Neural cell (in vitro differentiated cells): Measurements from ENCODE around the gene PERCC1. TPM values are rescaled to one million over a fixed set of nuclear protein-coding genes. Genes with fewer than 3 reads are reported as not detected.

Source experiments
- H2AFZ ChIP-seq: fragments of 200-600, 300-800 bp; sonication (generic), shearing (Covaris generic); 2 replicates; pipeline ENCODE4 v1.6.0; 2014; ENCODE audit warnings: low read depth, mild to moderate bottlenecking, antibody characterized with exemption, low read length, moderate library complexity
- H3F3A ChIP-seq: fragments of 200-600 bp; shearing (Covaris generic); 2 replicates; pipeline ENCODE4 v1.6.1; 2016; ENCODE audit warnings: mild to moderate bottlenecking, moderate library complexity, mixed read lengths, antibody characterized with exemption, low read length; ENCODE audit not compliant: insufficient read depth, poor library complexity, severe bottlenecking
- H3K27ac ChIP-seq: fragments of 200-600, 300-800 bp; sonication (generic), shearing (Covaris generic); 2 replicates; pipeline ENCODE4 v1.5.1; 2014; ENCODE audit warnings: mild to moderate bottlenecking, low read length, moderate library complexity
- H3K27me3 ChIP-seq: fragments of 300-800, 200-600 bp; sonication (generic), shearing (Covaris generic); 2 replicates; pipeline ENCODE4 v1.6.0; 2014; ENCODE audit warnings: mild to moderate bottlenecking, low read depth, low read length, moderate library complexity; ENCODE audit not compliant: insufficient read depth
- H3K36me3 ChIP-seq: fragments of 300-800, 200-600 bp; sonication (generic), shearing (Covaris generic); 2 replicates; pipeline ENCODE4 v1.5.1; 2014; ENCODE audit warnings: mild to moderate bottlenecking, antibody characterized with exemption, low read length, moderate library complexity; ENCODE audit not compliant: insufficient read depth
- H3K4me2 ChIP-seq: fragments of 300-800, 200-600 bp; sonication (generic), shearing (Covaris generic); 2 replicates; pipeline ENCODE4 v1.6.0; 2014; ENCODE audit warnings: mild to moderate bottlenecking, low read length
- H3K4me3 ChIP-seq: fragments of 300-800, 200-600 bp; sonication (generic), shearing (Covaris generic); 2 replicates; pipeline ENCODE4 v1.5.1; 2014; ENCODE audit warnings: mild to moderate bottlenecking, low read length, moderate library complexity
- H3K79me2 ChIP-seq: fragments of 200-600 bp; shearing (Covaris generic); replicated peaks from 2 replicates; pipeline ENCODE4 v1.6.0; 2014; ENCODE audit warnings: mild to moderate bottlenecking, low read length, moderate library complexity; ENCODE audit not compliant: insufficient read depth
- H3K9ac ChIP-seq: fragments of 300-800, 200-600 bp; sonication (generic), shearing (Covaris generic); 2 replicates; pipeline ENCODE4 v1.6.1; 2016; ENCODE audit warnings: mild to moderate bottlenecking, low read length, mixed read lengths
- H3K9me2 ChIP-seq: fragments of 200-600 bp; shearing (Covaris generic); 2 replicates; pipeline ENCODE4 v1.6.1; 2016; ENCODE audit warnings: mild to moderate bottlenecking, low read length, mixed read lengths; ENCODE audit not compliant: insufficient read depth
- H3K9me3 ChIP-seq: fragments of 200-600, 300-800 bp; sonication (generic), shearing (Covaris generic); 2 replicates; pipeline ENCODE4 v1.6.1; 2016; ENCODE audit warnings: mild to moderate bottlenecking, mixed run types, low read length, moderate library complexity, mixed read lengths
- H4K20me1 ChIP-seq: fragments of 200-600 bp; shearing (Covaris generic); 2 replicates; pipeline ENCODE4 v1.6.1; 2016; ENCODE audit warnings: mild to moderate bottlenecking, mixed run types; ENCODE audit not compliant: insufficient read depth
- EP300 ChIP-seq: fragments of 450-650 bp; conservative IDR thresholded peaks from 2 replicates; pipeline ENCODE4 v1.6.1; 2014; ENCODE audit warnings: antibody characterized with exemption, mild to moderate bottlenecking, moderate library complexity; ENCODE audit not compliant: poor library complexity, severe bottlenecking
- EZH2 ChIP-seq: fragments of 200-600, 300-800 bp; shearing (Covaris generic), sonication (generic); IDR thresholded peaks from 2 replicates; pipeline ENCODE4 v1.6.1; 2014; ENCODE audit warnings: antibody characterized with exemption, low read length, borderline replicate concordance, mild to moderate bottlenecking; ENCODE audit not compliant: insufficient read depth, poor library complexity, severe bottlenecking
- MXI1 ChIP-seq: fragments of 450-650 bp; conservative IDR thresholded peaks from 2 replicates; pipeline ENCODE4 v1.6.1; 2014; ENCODE audit warnings: antibody characterized with exemption, mild to moderate bottlenecking; ENCODE audit not compliant: poor library complexity, severe bottlenecking
- POLR2AphosphoS5 ChIP-seq: IDR thresholded peaks from 2 replicates; pipeline ENCODE4 v1.6.1; 2012
- RAD21 ChIP-seq: fragments of 450-650 bp; conservative IDR thresholded peaks from 2 replicates; pipeline ENCODE4 v1.6.1; 2014; ENCODE audit warnings: antibody characterized with exemption, mild to moderate bottlenecking, moderate library complexity
- REST ChIP-seq: IDR thresholded peaks from 2 replicates; pipeline ENCODE4 v1.6.1; 2012; ENCODE audit warnings: borderline replicate concordance
- SMC3 ChIP-seq: fragments of 450-650 bp; conservative IDR thresholded peaks from 2 replicates; pipeline ENCODE4 v1.6.1; 2014; ENCODE audit warnings: antibody characterized with exemption, mild to moderate bottlenecking, moderate library complexity; ENCODE audit not compliant: poor library complexity
- TAF1 ChIP-seq: IDR thresholded peaks from 2 replicates; pipeline ENCODE4 v1.6.1; 2012; ENCODE audit warnings: low read depth
- polyA plus RNA-seq: library from polyadenylated mRNA; depleted of rRNA; stranded (reverse); fragments of >200 nt; gene quantifications from 2 replicates; pipeline ENCODE4 v1.2.3, GENCODE V29; 2014
- TF ChIP-seq, protein P1 (sequence below): fragments of 450-650 bp; IDR thresholded peaks from 2 replicates; pipeline ENCODE4 v1.5.1; 2014; ENCODE audit warnings: antibody characterized with exemption, mild to moderate bottlenecking, moderate library complexity; ENCODE audit not compliant: poor library complexity, severe bottlenecking

The PERCC1 gene
- polyA plus RNA-seq, 1 donor from 2014 or later = not detected

DNA sequence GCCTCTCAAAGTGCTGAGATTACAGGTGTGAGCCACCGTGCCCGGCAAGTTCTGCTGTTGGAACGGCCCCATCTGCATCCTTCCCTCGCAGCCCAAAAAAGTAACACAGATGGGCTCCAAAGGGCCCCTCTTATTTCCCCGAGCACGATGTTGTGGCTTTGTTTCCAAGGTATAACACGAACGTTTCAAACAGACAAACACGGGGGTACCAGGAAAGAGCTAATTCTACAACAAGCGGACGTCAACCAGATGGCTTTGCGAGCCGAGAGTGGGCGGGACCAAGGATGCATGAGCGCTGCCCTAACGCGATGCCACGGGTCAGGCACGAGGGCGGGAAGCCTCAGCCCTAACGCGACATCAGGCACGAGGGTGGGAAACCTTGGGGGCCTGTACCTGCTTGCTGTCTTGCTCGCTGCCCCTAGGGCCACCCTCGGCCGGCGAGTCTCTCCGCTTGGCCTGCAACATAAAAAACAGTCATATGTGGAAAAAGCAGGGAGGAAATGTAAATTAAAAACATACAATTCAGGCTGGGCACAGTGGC is 40.6 kb upstream of the PERCC1 start:
- Histone ChIP-seq H3K9me3 (no peaks in the 10 kb centered on the region), H3F3A (no peaks in the 10 kb centered on the region), H3K27ac (no peak overlapping the region), H4K20me1 (no peaks in the 10 kb centered on the region), H2AFZ (no peak overlapping the region), H3K36me3 (no peaks in the 10 kb centered on the region), H3K9me2 (no peaks in the 10 kb centered on the region), H3K4me2 (no peak overlapping the region), H3K4me3 (no peak overlapping the region), H3K79me2 (no peaks in the 10 kb centered on the region), H3K27me3 (no peaks in the 10 kb centered on the region), H3K9ac (no peak overlapping the region)
- TF ChIP-seq RAD21 = no peak
- TF ChIP-seq POLR2AphosphoS5 = no peak
- TF ChIP-seq TAF1 = no peak
- no peak for TF ChIP-seq MXI1
- no peak for TF ChIP-seq SMC3
- TF ChIP-seq EZH2 = no peak
- TF ChIP-seq, protein P1, sequence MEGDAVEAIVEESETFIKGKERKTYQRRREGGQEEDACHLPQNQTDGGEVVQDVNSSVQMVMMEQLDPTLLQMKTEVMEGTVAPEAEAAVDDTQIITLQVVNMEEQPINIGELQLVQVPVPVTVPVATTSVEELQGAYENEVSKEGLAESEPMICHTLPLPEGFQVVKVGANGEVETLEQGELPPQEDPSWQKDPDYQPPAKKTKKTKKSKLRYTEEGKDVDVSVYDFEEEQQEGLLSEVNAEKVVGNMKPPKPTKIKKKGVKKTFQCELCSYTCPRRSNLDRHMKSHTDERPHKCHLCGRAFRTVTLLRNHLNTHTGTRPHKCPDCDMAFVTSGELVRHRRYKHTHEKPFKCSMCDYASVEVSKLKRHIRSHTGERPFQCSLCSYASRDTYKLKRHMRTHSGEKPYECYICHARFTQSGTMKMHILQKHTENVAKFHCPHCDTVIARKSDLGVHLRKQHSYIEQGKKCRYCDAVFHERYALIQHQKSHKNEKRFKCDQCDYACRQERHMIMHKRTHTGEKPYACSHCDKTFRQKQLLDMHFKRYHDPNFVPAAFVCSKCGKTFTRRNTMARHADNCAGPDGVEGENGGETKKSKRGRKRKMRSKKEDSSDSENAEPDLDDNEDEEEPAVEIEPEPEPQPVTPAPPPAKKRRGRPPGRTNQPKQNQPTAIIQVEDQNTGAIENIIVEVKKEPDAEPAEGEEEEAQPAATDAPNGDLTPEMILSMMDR = no peak
- TF ChIP-seq REST = no peak
- TF ChIP-seq EP300 = no peak

- no peak overlapping the region for H3K4me3 ChIP-seq
- H3F3A ChIP-seq = no peaks in the 10 kb centered on the region
- no peaks in the 10 kb centered on the region for H3K79me2 ChIP-seq
- TF ChIP-seq, protein P1 = no peak
- TF ChIP-seq EP300 (no peak), EZH2 (no peak), POLR2AphosphoS5 (no peak), MXI1 (no peak), TAF1 (no peak), RAD21 (no peak)
- H2AFZ ChIP-seq = no peak overlapping the region
- no peaks in the 10 kb centered on the region for H3K9me3 ChIP-seq
- no peak overlapping the region for H3K9ac ChIP-seq
- no peaks in the 10 kb centered on the region for H3K27me3 ChIP-seq
- H3K27ac ChIP-seq = no peak overlapping the region
- H4K20me1 ChIP-seq = no peaks in the 10 kb centered on the region
- no peaks in the 10 kb centered on the region for H3K36me3 ChIP-seq
- H3K9me2 ChIP-seq = no peaks in the 10 kb centered on the region
- no peak overlapping the region for H3K4me2 ChIP-seq
Observed at GRCh38 chr16:1392826-1393225, 38.1 kb upstream of the PERCC1 start.
